Stimulated activated CD8-positive, alpha-beta memory T cell treated with anti-CD3 and anti-CD28 coated beads, Interleukin-12 subunit alpha, Interleukin-12 subunit beta, amount 100 ng/mL, for 1 hour (primary cell): Measurements from ENCODE around the gene DDI1.

ENCODE experiments used
- DNase-seq: peaks from one replicate; pipeline ENCODE4 v3.0.0-alpha.2; 2020; ENCODE audit warnings: low read depth

Gene DDI1

DNA sequence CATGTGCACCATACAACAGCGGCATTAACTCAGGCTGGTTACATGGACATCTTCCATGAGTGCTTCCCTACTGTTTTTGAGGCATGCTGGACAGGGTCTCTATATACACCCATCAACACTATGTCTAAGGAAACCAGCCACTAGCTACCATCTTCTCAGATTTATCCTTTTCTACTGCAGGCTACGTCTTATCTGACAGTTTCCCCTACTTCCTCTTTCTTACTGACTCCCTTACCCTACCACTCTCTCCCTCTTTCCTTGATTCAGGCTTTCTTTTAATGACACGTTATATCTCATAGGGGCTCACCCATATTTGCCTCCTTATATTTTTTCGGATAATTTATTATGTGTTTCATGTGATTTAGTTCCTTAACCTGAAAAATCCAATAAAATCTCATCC is 41.8 kb downstream of the DDI1 start:
- DNase-seq: no peak

GRCh38 chr11:104078995-104079394 is 42.6 kb downstream of the DDI1 start:
- no peak for DNase-seq

- no peak for DNase-seq
Measured at GRCh38 chr11:104086621-104087020, 50.2 kb downstream of the DDI1 start.
